Chondrocyte (in vitro differentiated cells): ENCODE results near the gene IQGAP2. TPM values are rescaled to one million over a fixed set of nuclear protein-coding genes. Genes with fewer than 3 reads are reported as not detected.
"Not testable (repeated sequence)": the region's sequence is repeated elsewhere in the genome, so short reads cannot be mapped to it uniquely, and the experiment has no call there.

Experiments used
- DNase-seq: peaks from one replicate; pipeline ENCODE4 v3.0.0; 2021; ENCODE audit warnings: mixed read lengths, low spot score
- H3K27ac Mint-ChIP-seq: one replicate; pipeline ENCODE4 v1.8.0; 2021; ENCODE audit warnings: mild to moderate bottlenecking, moderate library complexity, mixed read lengths; ENCODE audit not compliant: unreplicated experiment
- H3K27me3 Mint-ChIP-seq: 2 replicates; pipeline ENCODE4 v1.8.0; 2021; ENCODE audit warnings: low read depth, mixed read lengths
- H3K36me3 Mint-ChIP-seq: 2 replicates; pipeline ENCODE4 v1.8.0; 2021; ENCODE audit warnings: low read depth, mixed read lengths
- H3K4me1 Mint-ChIP-seq: 2 replicates; pipeline ENCODE4 v1.8.0; 2021; ENCODE audit warnings: low read depth, mild to moderate bottlenecking, mixed read lengths
- H3K4me3 Mint-ChIP-seq: one replicate; pipeline ENCODE4 v1.8.0; 2021; ENCODE audit warnings: mild to moderate bottlenecking, moderate library complexity, mixed read lengths; ENCODE audit not compliant: unreplicated experiment
- H3K9me3 Mint-ChIP-seq: 2 replicates; pipeline ENCODE4 v1.8.0; 2021; ENCODE audit warnings: low read depth, mixed read lengths
- total RNA-seq: library from RNA; stranded (reverse); gene quantifications from 3 replicates; pipeline ENCODE4 v1.2.1, GENCODE V29; 2021
- TF ChIP-seq, protein P1 (sequence below): fragments of 200-600 bp; sonication (generic); IDR thresholded peaks from 2 replicates; pipeline ENCODE4 v1.5.0; 2021; ENCODE audit warnings: antibody characterized with exemption, mild to moderate bottlenecking, moderate library complexity

Gene IQGAP2
- total RNA-seq, 1 donor from 2014 or later, result 3.0 TPM

GRCh38 chr5:76366596-76366995 is 36.5 kb upstream of the IQGAP2 start:
- H3K9me3 Mint-ChIP-seq, result no peaks in the 10 kb centered on the region

GRCh38 chr5:76367623-76368371 is 35.3 kb upstream of the IQGAP2 start:
- Mint-ChIP-seq H3K4me3 (no peak overlapping the region), H3K27ac (no peak overlapping the region), H3K36me3 (no peaks in the 10 kb centered on the region), H3K27me3 (no peaks in the 10 kb centered on the region), H3K9me3 (no peaks in the 10 kb centered on the region), H3K4me1 (peaks cover 13% of the 10 kb centered on the region)
- DNase-seq, result no peak
- TF ChIP-seq, protein P1, sequence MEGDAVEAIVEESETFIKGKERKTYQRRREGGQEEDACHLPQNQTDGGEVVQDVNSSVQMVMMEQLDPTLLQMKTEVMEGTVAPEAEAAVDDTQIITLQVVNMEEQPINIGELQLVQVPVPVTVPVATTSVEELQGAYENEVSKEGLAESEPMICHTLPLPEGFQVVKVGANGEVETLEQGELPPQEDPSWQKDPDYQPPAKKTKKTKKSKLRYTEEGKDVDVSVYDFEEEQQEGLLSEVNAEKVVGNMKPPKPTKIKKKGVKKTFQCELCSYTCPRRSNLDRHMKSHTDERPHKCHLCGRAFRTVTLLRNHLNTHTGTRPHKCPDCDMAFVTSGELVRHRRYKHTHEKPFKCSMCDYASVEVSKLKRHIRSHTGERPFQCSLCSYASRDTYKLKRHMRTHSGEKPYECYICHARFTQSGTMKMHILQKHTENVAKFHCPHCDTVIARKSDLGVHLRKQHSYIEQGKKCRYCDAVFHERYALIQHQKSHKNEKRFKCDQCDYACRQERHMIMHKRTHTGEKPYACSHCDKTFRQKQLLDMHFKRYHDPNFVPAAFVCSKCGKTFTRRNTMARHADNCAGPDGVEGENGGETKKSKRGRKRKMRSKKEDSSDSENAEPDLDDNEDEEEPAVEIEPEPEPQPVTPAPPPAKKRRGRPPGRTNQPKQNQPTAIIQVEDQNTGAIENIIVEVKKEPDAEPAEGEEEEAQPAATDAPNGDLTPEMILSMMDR, result no peak

More at GRCh38 chr5:76366596-76366995, 36.5 kb upstream of the IQGAP2 start:
- Mint-ChIP-seq H3K27ac (no peak overlapping the region), H3K4me3 (no peak overlapping the region), H3K4me1 (peaks cover 3% of the 10 kb centered on the region), H3K27me3 (no peaks in the 10 kb centered on the region), H3K36me3 (no peaks in the 10 kb centered on the region)
- TF ChIP-seq, protein P1, result no peak
- DNase-seq, result no peak

- Mint-ChIP-seq H3K4me3 (no peak overlapping the region), H3K27me3 (no peaks in the 10 kb centered on the region), H3K36me3 (no peaks in the 10 kb centered on the region), H3K27ac (no peak overlapping the region), H3K9me3 (no peaks in the 10 kb centered on the region), H3K4me1 (peaks cover 13% of the 10 kb centered on the region)
- DNase-seq, result no peak
- TF ChIP-seq, protein P1, result no peak
These were observed 34.1 kb upstream of the IQGAP2 start for GRCh38 chr5:76368941-76369340.

DNA sequence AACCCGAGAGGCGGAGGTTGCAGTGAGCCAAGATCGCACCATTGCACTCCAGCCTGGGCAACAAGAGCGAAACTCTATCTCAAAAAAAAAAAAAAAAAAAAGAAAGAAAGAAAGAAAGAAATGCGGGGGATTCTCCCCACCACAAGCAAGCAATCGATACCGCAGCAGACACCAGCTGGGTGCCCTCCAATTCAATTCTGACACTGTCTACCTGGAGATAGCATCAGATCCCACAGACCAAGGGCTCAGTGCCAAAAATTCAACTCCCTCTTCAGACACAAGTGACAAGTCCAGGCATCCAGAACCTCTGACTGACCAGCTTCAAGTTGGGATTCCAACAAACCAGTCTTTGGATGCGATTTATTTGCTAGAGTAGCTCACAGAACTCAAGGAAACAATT is 33.4 kb upstream of the IQGAP2 start:
- H3K27me3 Mint-ChIP-seq, H3K4me3 Mint-ChIP-seq, DNase-seq, H3K27ac Mint-ChIP-seq, H3K36me3 Mint-ChIP-seq, H3K9me3 Mint-ChIP-seq: not testable (repeated sequence)
- peaks cover 11% of the 10 kb centered on the region for H3K4me1 Mint-ChIP-seq

DNA sequence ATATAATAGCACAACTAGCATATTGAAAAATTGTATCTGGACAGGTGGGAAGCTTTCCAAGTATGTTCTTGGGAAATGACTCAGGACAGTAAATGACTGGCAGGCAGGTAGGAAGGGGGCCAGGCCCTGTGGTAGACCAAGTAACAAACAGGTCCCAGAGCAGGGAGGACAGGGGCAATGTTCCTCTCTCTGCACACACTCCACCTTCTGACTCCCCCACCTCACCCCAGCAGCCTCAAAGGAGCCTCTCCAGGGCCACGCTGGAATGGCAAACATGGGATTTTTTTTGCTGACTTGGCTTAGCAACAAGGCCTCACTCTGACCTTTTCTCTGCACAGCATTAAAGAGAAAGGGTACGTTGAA is 31.1 kb upstream of the IQGAP2 start:
- Mint-ChIP-seq H3K4me1 (peaks cover 17% of the 10 kb centered on the region), H3K36me3 (no peaks in the 10 kb centered on the region), H3K27ac (no peak overlapping the region), H3K27me3 (no peaks in the 10 kb centered on the region), H3K9me3 (no peaks in the 10 kb centered on the region), H3K4me3 (no peak overlapping the region)
- no peak for DNase-seq
- TF ChIP-seq, protein P1, result no peak
